ENCODE results near the gene WFDC9.
"Not testable (repeated sequence)": the region's sequence is repeated elsewhere in the genome, so short reads cannot be mapped to it uniquely, and the experiment has no call there.

Gene WFDC9

GRCh38 chr20:45589725-45590124 lies 41.4 kb downstream of the WFDC9 start:
- Histone ChIP-seq H3K23ac (ENCODE audit: low read depth, low read length, poor library complexity) (no peak overlapping the region), H3K4me3 (ENCODE audit: low read length in 2 of 2) (no peak overlapping the region), H3K4me1 (ENCODE audit: control insufficient read depth in 2 of 2, insufficient read depth in 1 of 2, low read depth in 1 of 2, low read length in 2 of 2) (no peaks in the 10 kb centered on the region), H3K18ac (ENCODE audit: low read length) (no peak overlapping the region), H2BK15ac (ENCODE audit: low read length) (no peak overlapping the region), H4K91ac (ENCODE audit: low read depth, low read length, poor library complexity) (no peak overlapping the region), H3K79me1 (ENCODE audit: low read depth, low read length) (no peaks in the 10 kb centered on the region), H2AFZ (ENCODE audit: low read length) (no peak overlapping the region), H3K4me2 (ENCODE audit: insufficient read depth, low read length, poor library complexity, severe bottlenecking) (no peak overlapping the region), H4K8ac (ENCODE audit: low read depth, low read length) (no peak overlapping the region), H3K14ac (ENCODE audit: low read length) (no peak overlapping the region), H3K36me3 (replicated peaks in 1 of 2; ENCODE audit: control insufficient read depth in 2 of 2, insufficient read depth in 2 of 2, low read length in 2 of 2) (no peaks in the 10 kb centered on the region), H3K9me3 (replicated peaks in 1 of 2; ENCODE audit: control insufficient read depth in 2 of 2, insufficient read depth in 1 of 2, low read depth in 1 of 2, low read length in 2 of 2) (peaks cover 0 to 6% of the 10 kb centered on the region in 2 donors), H3K27ac (replicated peaks; ENCODE audit: low read length) (no peak overlapping the region), H3K9ac (ENCODE audit: low read depth, low read length, poor library complexity) (no peak overlapping the region), H2BK12ac (ENCODE audit: low read length) (no peak overlapping the region), H2BK5ac (ENCODE audit: low read length) (no peak overlapping the region), H2BK120ac (ENCODE audit: low read depth, low read length) (no peak overlapping the region), H3K27me3 (ENCODE audit: control insufficient read depth in 3 of 3, insufficient read depth in 3 of 3, low read depth in 1 of 3, low read length in 3 of 3) (no peaks in the 10 kb centered on the region), H2AK5ac (ENCODE audit: low read depth, low read length) (no peak overlapping the region), H3K4ac (ENCODE audit: low read length) (no peak overlapping the region)
- DNase-seq (ENCODE audit: low spot score) = no peak
- WGBS, 2 donors (ENCODE audit: extremely low coverage in 2 of 2, insufficient read length in 2 of 2, insufficient replicate concordance in 1 of 2) = no CpG with 5 or more reads among the region's 1 CpG

GRCh38 chr20:45588800-45589199 lies 42.3 kb downstream of the WFDC9 start:
- Histone ChIP-seq H3K27me3 (ENCODE audit: control insufficient read depth in 3 of 3, insufficient read depth in 3 of 3, low read depth in 1 of 3, low read length in 3 of 3) (no peaks in the 10 kb centered on the region), H3K14ac (ENCODE audit: low read length) (no peak overlapping the region), H3K4me3 (ENCODE audit: low read length in 2 of 2) (no peak overlapping the region), H3K27ac (replicated peaks; ENCODE audit: low read length) (no peak overlapping the region), H2BK12ac (ENCODE audit: low read length) (no peak overlapping the region), H2AK5ac (ENCODE audit: low read depth, low read length) (no peak overlapping the region), H3K18ac (ENCODE audit: low read length) (no peak overlapping the region), H3K4me2 (ENCODE audit: insufficient read depth, low read length, poor library complexity, severe bottlenecking) (no peak overlapping the region), H3K9ac (ENCODE audit: low read depth, low read length, poor library complexity) (no peak overlapping the region), H2BK5ac (ENCODE audit: low read length) (no peak overlapping the region), H4K91ac (ENCODE audit: low read depth, low read length, poor library complexity) (no peak overlapping the region), H3K4me1 (ENCODE audit: control insufficient read depth in 2 of 2, insufficient read depth in 1 of 2, low read depth in 1 of 2, low read length in 2 of 2) (no peaks in the 10 kb centered on the region), H3K36me3 (replicated peaks in 1 of 2; ENCODE audit: control insufficient read depth in 2 of 2, insufficient read depth in 2 of 2, low read length in 2 of 2) (no peaks in the 10 kb centered on the region), H4K8ac (ENCODE audit: low read depth, low read length) (no peak overlapping the region), H2AFZ (ENCODE audit: low read length) (no peak overlapping the region), H3K79me1 (ENCODE audit: low read depth, low read length) (no peaks in the 10 kb centered on the region), H3K23ac (ENCODE audit: low read depth, low read length, poor library complexity) (no peak overlapping the region), H3K9me3 (replicated peaks in 1 of 2; ENCODE audit: control insufficient read depth in 2 of 2, insufficient read depth in 1 of 2, low read depth in 1 of 2, low read length in 2 of 2) (peaks cover 0 to 6% of the 10 kb centered on the region in 2 donors), H3K4ac (ENCODE audit: low read length) (no peak overlapping the region), H2BK15ac (ENCODE audit: low read length) (no peak overlapping the region), H2BK120ac (ENCODE audit: low read depth, low read length) (no peak overlapping the region)
- no peak for DNase-seq (ENCODE audit: low spot score)
- WGBS, 2 donors (ENCODE audit: extremely low coverage in 2 of 2, insufficient read length in 2 of 2, insufficient replicate concordance in 1 of 2) = no CpG with 5 or more reads among the region's 2 CpGs

- H3K9ac ChIP-seq (ENCODE audit: low read depth, low read length, poor library complexity); H3K79me1 ChIP-seq (ENCODE audit: low read depth, low read length); H3K14ac ChIP-seq (ENCODE audit: low read length); H3K18ac ChIP-seq (ENCODE audit: low read length); H3K4me2 ChIP-seq (ENCODE audit: insufficient read depth, low read length, poor library complexity, severe bottlenecking); H2AK5ac ChIP-seq (ENCODE audit: low read depth, low read length); H2BK15ac ChIP-seq (ENCODE audit: low read length); H3K4me3 ChIP-seq (ENCODE audit: low read length in 2 of 2); H3K9me3 ChIP-seq (replicated peaks in 1 of 2; ENCODE audit: control insufficient read depth in 2 of 2, insufficient read depth in 1 of 2, low read depth in 1 of 2, low read length in 2 of 2); H3K27me3 ChIP-seq (ENCODE audit: control insufficient read depth in 3 of 3, insufficient read depth in 3 of 3, low read depth in 1 of 3, low read length in 3 of 3); H2BK120ac ChIP-seq (ENCODE audit: low read depth, low read length); H4K91ac ChIP-seq (ENCODE audit: low read depth, low read length, poor library complexity); DNase-seq (ENCODE audit: low spot score); H4K8ac ChIP-seq (ENCODE audit: low read depth, low read length); H2BK12ac ChIP-seq (ENCODE audit: low read length); H2BK5ac ChIP-seq (ENCODE audit: low read length); H3K27ac ChIP-seq (replicated peaks; ENCODE audit: low read length); H3K4ac ChIP-seq (ENCODE audit: low read length); H3K4me1 ChIP-seq (ENCODE audit: control insufficient read depth in 2 of 2, insufficient read depth in 1 of 2, low read depth in 1 of 2, low read length in 2 of 2); H3K36me3 ChIP-seq (replicated peaks in 1 of 2; ENCODE audit: control insufficient read depth in 2 of 2, insufficient read depth in 2 of 2, low read length in 2 of 2); H3K23ac ChIP-seq (ENCODE audit: low read depth, low read length, poor library complexity); H2AFZ ChIP-seq (ENCODE audit: low read length): not testable (repeated sequence)
- WGBS, 2 donors (ENCODE audit: extremely low coverage in 2 of 2, insufficient read length in 2 of 2, insufficient replicate concordance in 1 of 2) = no CpG with 5 or more reads among the region's 5 CpGs
Observed at GRCh38 chr20:45585986-45586385, 45.1 kb downstream of the WFDC9 start.

- H4K91ac ChIP-seq (ENCODE audit: low read depth, low read length, poor library complexity); H3K4ac ChIP-seq (ENCODE audit: low read length); H2AK5ac ChIP-seq (ENCODE audit: low read depth, low read length); DNase-seq (ENCODE audit: low spot score); H3K4me2 ChIP-seq (ENCODE audit: insufficient read depth, low read length, poor library complexity, severe bottlenecking); H2BK5ac ChIP-seq (ENCODE audit: low read length); H2BK15ac ChIP-seq (ENCODE audit: low read length); H3K18ac ChIP-seq (ENCODE audit: low read length); H3K23ac ChIP-seq (ENCODE audit: low read depth, low read length, poor library complexity); H2BK12ac ChIP-seq (ENCODE audit: low read length); H4K8ac ChIP-seq (ENCODE audit: low read depth, low read length); H3K36me3 ChIP-seq (replicated peaks in 1 of 2; ENCODE audit: control insufficient read depth in 2 of 2, insufficient read depth in 2 of 2, low read length in 2 of 2); H3K27ac ChIP-seq (replicated peaks; ENCODE audit: low read length); H3K79me1 ChIP-seq (ENCODE audit: low read depth, low read length); H3K14ac ChIP-seq (ENCODE audit: low read length); H3K9me3 ChIP-seq (replicated peaks in 1 of 2; ENCODE audit: control insufficient read depth in 2 of 2, insufficient read depth in 1 of 2, low read depth in 1 of 2, low read length in 2 of 2); H2BK120ac ChIP-seq (ENCODE audit: low read depth, low read length); H3K27me3 ChIP-seq (ENCODE audit: control insufficient read depth in 3 of 3, insufficient read depth in 3 of 3, low read depth in 1 of 3, low read length in 3 of 3); H3K9ac ChIP-seq (ENCODE audit: low read depth, low read length, poor library complexity); H3K4me3 ChIP-seq (ENCODE audit: low read length in 2 of 2); H2AFZ ChIP-seq (ENCODE audit: low read length): not testable (repeated sequence)
- no CpG with 5 or more reads among the region's 5 CpGs for WGBS, 2 donors (ENCODE audit: extremely low coverage in 2 of 2, insufficient read length in 2 of 2, insufficient replicate concordance in 1 of 2)
- peaks cover 8 to 10% of the 10 kb centered on the region in 2 donors for H3K4me1 ChIP-seq (ENCODE audit: control insufficient read depth in 2 of 2, insufficient read depth in 1 of 2, low read depth in 1 of 2, low read length in 2 of 2)
Observed at GRCh38 chr20:45584294-45584693, 46.8 kb downstream of the WFDC9 start.
